Mesenteric fat pad (tissue), 1 donor: ENCODE measurements around the gene DEFB132. TPM values are rescaled to one million over a fixed set of nuclear protein-coding genes. Genes with fewer than 3 reads are reported as not detected.

ENCODE experiments used
- DNase-seq: peaks from one replicate; pipeline ENCODE4 v3.0.0-alpha.2; 2020; ENCODE audit warnings: low spot score
- total RNA-seq: library from RNA; stranded (reverse); fragmentation: NEBNext Ultra II Directional; extraction: Animal tissue kit (Norgen Biotek cat#: 25700); gene quantifications from one replicate; pipeline ENCODE4 v1.2.1, GENCODE V29; 2021
- donor health status: DM: yes; HTN: yes; CAD: no.

DEFB132 gene
- total RNA-seq, 1 donor from 2014 or later = 1.5 TPM

GRCh38 chr20:297098-297924 lies 39.8 kb downstream of the DEFB132 start, which contains the start of gene ZCCHC3:
Gene ZCCHC3 (plus strand): TSS chr20:297570. CDS start chr20:297587, 17 bp downstream.
- DNase-seq = peak; percentile 95

- DNase-seq = peak; percentile 91
These were observed 40.6 kb downstream of the DEFB132 start for GRCh38 chr20:297925-298775.

- DNase-seq = no peak
These were observed 41.4 kb downstream of the DEFB132 start for GRCh38 chr20:298776-299391.

GRCh38 chr20:300345-300990 lies 42.9 kb downstream of the DEFB132 start:
- DNase-seq = no peak

- no peak for DNase-seq
These were observed 44.6 kb downstream of the DEFB132 start for GRCh38 chr20:301886-302848.

GRCh38 chr20:305745-306144 lies 48.2 kb downstream of the DEFB132 start:
- no peak for DNase-seq

- no peak for DNase-seq
These were observed 51.0 kb downstream of the DEFB132 start for GRCh38 chr20:308427-309038.

- DNase-seq = no peak
These were observed 51.8 kb downstream of the DEFB132 start for GRCh38 chr20:309306-309840.

- peak; percentile 96 for DNase-seq
These were observed 52.5 kb downstream of the DEFB132 start for GRCh38 chr20:309841-310644.

- DNase-seq = no peak
These were observed 53.1 kb downstream of the DEFB132 start for GRCh38 chr20:310645-311044.

Other genes with a start within 250 kb of the DEFB132 start
- gene DEFB125, start 170.1 kb upstream of the DEFB132 start, total RNA-seq = not detected
- gene DEFB126, start 115.1 kb upstream of the DEFB132 start, total RNA-seq = not detected
- not detected for gene DEFB127, start 100.3 kb upstream of the DEFB132 start, total RNA-seq
- gene DEFB128, start 68.0 kb upstream of the DEFB132 start, total RNA-seq = not detected
- gene DEFB129, start 30.5 kb upstream of the DEFB132 start, total RNA-seq = not detected
- gene C20orf96, start 33.0 kb downstream of the DEFB132 start, total RNA-seq = 5.0 TPM
- 9.1 TPM for gene ZCCHC3, start 39.8 kb downstream of the DEFB132 start, total RNA-seq
- gene SOX12, start 67.8 kb downstream of the DEFB132 start, total RNA-seq = 8.5 TPM
- gene NRSN2, start 89.4 kb downstream of the DEFB132 start, total RNA-seq = 21.3 TPM
- 9.4 TPM for gene TRIB3, start 123.0 kb downstream of the DEFB132 start, total RNA-seq
- gene RBCK1, start 150.6 kb downstream of the DEFB132 start, total RNA-seq = 60.1 TPM
- gene TBC1D20, start 204.8 kb downstream of the DEFB132 start, total RNA-seq = 47.0 TPM